GM13976 (cell line): ENCODE results near the gene GLIS1.

ENCODE experiments used
- DNase-seq: peaks from one replicate; pipeline ENCODE4 v3.0.0; 2012; ENCODE audit warnings: low spot score
- in situ Hi-C: fragments of 300-500 bp; cut with MboI; formaldehyde crosslinking; loops from one replicate; pipeline ENCODE4 v1.12.0; 2022; ENCODE audit warnings: low sequenced_read_pairs, mixed read lengths, inconsistent platforms; ENCODE audit not compliant: unreplicated experiment
- TF ChIP-seq, protein P1 (sequence below): IDR thresholded peaks from 2 replicates; pipeline ENCODE4 v1.5.1; 2012; ENCODE audit warnings: borderline replicate concordance, mild to moderate bottlenecking; ENCODE audit not compliant: insufficient read depth; ENCODE audit errors: extremely low read depth, missing control alignments, control extremely low read depth

The GLIS1 gene

DNA sequence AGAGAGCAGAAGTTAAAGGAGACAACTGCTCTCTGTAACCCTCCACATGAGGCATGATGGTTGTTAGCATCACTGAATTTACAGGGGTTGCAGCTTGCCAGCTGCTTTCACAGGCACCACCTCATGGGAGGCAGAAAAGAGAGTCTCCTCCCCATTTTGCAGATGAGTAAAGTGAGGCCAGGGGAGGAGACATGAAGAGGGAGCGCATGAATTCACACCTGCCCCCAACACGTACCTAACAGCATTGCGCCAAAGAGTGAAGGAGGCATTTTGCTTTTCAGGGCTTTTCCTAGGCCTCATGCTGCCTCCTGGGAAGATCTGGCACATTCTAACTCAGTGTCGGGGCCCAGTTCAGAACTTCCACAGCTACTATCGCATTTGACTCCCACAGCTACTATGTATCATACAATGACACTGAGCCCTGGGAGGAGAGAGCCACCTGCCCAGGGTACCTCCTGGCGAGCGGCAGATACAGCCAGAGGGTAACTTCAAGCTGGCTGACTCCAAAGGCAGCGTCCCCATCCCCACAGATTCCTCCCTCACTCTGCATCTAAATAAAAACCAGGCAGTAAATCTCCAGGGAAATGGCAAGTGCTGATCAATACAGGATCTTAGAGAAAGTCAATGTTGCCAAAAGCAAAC lies 34.0 kb downstream of the GLIS1 start:
- TF ChIP-seq, protein P1, sequence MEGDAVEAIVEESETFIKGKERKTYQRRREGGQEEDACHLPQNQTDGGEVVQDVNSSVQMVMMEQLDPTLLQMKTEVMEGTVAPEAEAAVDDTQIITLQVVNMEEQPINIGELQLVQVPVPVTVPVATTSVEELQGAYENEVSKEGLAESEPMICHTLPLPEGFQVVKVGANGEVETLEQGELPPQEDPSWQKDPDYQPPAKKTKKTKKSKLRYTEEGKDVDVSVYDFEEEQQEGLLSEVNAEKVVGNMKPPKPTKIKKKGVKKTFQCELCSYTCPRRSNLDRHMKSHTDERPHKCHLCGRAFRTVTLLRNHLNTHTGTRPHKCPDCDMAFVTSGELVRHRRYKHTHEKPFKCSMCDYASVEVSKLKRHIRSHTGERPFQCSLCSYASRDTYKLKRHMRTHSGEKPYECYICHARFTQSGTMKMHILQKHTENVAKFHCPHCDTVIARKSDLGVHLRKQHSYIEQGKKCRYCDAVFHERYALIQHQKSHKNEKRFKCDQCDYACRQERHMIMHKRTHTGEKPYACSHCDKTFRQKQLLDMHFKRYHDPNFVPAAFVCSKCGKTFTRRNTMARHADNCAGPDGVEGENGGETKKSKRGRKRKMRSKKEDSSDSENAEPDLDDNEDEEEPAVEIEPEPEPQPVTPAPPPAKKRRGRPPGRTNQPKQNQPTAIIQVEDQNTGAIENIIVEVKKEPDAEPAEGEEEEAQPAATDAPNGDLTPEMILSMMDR: no peak
- DNase-seq: no peak
- in situ Hi-C loops: no loop called here

DNA sequence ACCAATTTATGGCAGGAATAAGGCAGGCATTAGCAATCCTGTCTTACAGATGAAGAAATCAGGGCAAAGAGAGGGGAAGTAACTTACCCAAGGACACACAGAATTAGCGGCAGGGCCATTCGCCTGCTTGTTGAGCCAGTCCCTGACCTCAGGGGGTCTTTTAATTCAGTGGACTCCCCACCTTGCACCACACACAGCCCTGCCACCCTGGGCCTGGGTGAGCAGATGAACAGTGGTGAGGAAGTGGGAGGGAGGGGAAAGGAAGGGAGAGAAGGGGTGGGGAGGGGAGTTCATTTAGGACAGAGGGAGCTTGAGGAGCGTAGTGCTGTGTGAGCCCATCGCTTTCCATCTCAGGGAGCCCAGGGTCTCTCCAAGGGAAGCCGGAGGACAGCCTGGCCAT lies 34.7 kb downstream of the GLIS1 start:
- TF ChIP-seq, protein P1: no peak
- in situ Hi-C loops: no loop called here
- DNase-seq: no peak

DNA sequence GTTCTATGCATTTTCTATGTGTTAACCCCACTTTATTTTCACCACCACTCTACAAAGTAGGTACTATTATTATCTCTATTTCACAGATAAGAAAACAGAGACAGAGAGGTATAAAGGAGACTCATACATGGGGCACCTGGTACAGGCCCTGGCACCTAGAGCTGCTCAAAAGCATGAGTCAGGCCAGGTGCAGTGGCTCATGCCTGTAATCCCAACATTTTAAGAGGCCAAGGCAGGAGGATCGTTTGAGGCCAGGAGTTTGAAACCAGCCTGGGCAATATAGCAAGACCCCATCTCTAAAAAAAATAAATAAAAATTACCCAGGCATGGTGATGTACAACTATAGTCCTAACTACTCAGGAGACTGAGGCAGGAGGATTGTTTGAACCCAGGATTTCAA lies 35.8 kb downstream of the GLIS1 start:
- DNase-seq: no peak
- TF ChIP-seq, protein P1: no peak
- in situ Hi-C loops: no loop called here

DNA sequence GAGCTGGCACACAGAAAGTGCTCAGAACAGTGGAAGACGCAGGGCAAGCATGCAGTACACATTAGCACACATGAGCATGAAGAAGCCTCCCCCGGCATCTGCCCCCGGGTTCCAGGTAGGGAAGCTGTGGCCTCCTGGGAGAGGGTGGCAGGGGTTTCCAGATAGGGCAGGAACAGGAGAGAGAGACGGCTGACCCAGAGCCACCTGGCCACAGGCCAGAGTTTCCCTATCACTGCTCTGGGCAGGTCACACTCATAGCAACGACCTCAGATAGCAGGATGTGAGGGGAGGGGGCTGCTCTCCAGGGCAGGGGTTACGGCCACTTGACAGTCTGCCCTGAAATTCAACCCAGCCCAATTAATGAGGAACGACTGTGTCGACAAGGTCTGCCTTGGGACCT lies 36.6 kb downstream of the GLIS1 start:
- in situ Hi-C loops: no loop called here
- DNase-seq: no peak
- TF ChIP-seq, protein P1: no peak

DNA sequence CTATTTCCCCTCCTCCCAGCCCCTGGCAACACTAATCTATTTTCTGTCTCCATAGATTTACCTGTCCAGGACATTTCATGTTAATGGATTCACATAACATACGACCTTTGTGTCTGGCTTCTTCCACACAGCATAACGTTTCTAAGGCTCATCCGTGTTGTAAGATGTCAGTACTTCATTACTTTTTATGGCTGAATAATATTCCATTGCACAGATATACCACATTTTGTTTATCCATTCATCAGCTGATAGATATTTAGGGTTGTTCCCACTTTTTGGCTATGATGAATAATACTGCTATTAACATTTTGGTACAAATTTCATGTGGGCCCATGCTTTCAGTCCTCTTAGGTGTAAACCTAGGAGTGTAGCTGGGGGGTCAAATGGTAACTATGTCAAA lies 38.2 kb downstream of the GLIS1 start:
- no peak for DNase-seq
- TF ChIP-seq, protein P1: no peak
- in situ Hi-C loops: no loop called here

DNA sequence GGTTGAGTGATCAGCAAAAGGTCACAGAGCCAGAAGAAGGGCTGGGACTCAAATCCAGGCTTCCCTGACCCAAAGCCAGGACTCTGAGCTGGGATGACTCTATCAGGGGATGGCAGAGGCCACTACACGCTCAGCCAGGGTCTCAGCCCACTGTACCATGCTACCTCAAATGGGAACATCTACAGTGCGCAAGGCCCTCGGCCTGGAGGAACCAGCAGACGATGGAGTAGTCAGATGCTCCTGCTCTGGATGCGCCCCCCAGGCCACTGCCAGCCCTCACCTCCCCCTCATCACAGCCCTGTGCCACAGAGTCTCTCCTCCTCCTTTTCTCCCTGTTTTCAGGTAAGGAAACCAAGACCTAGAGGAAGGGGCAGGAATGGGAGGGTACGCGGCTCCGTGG lies 39.0 kb downstream of the GLIS1 start:
- in situ Hi-C loops: loop anchor here (25.0 kb wide), 1 partner anchor 213 kb away; no protein-coding TSS in a partner anchor
- no peak for DNase-seq
- TF ChIP-seq, protein P1: no peak
